Transverse colon (tissue), 4 donors: ENCODE results near the gene EFCAB8. TPM values are rescaled to one million over a fixed set of nuclear protein-coding genes. Genes with fewer than 3 reads are reported as not detected.

ENCODE experiments used
- DNase-seq: peaks from one replicate; pipeline ENCODE4 v3.0.0-alpha.2; 2019
- H3K27ac ChIP-seq, 4 donors: fragments of 200-600 bp; sonication (generic); 2 replicates each; pipeline ENCODE4 v1.5.1; 2016 to 2018; ENCODE audit warnings: inconsistent platforms in 4 of 4
- H3K27me3 ChIP-seq: fragments of 200-600 bp; sonication (generic); 2 replicates; pipeline ENCODE4 v1.5.1; 2017; ENCODE audit warnings: inconsistent platforms
- H3K36me3 ChIP-seq, 4 donors: fragments of 200-600 bp; sonication (generic); 2 replicates each; pipeline ENCODE4 v1.5.1; 2017 to 2019; ENCODE audit warnings: inconsistent platforms in 4 of 4
- H3K4me1 ChIP-seq, 4 donors: fragments of 200-600 bp; sonication (generic); 2 replicates each; pipeline ENCODE4 v1.5.1; 2017 to 2020; ENCODE audit warnings: inconsistent platforms in 4 of 4
- H3K4me3 ChIP-seq, 4 donors: fragments of 200-600 bp; sonication (generic); 1 replicate in 1 of 4; 2 replicates in 3 of 4; pipeline versions ENCODE4 v1.5.1 to v1.6.1; 2017 to 2019; ENCODE audit warnings: inconsistent platforms in 4 of 4
- H3K9me3 ChIP-seq, 2 donors: fragments of 200-600 bp; sonication (generic); 2 replicates each; pipeline ENCODE4 v1.5.1; 2017 to 2019; ENCODE audit warnings: inconsistent platforms in 2 of 2
- EP300 ChIP-seq: sonication (generic); formaldehyde crosslinking; IDR thresholded peaks from one replicate; pipeline ENCODE4 v1.6.1; 2017; ENCODE audit warnings: antibody characterized with exemption, low read depth
- POLR2A ChIP-seq: fragments of 450-650 bp; IDR thresholded peaks from one replicate; pipeline ENCODE4 v1.6.1; 2016; ENCODE audit warnings: antibody characterized with exemption, mild to moderate bottlenecking, moderate library complexity
- POLR2AphosphoS5 ChIP-seq, 3 donors: sonication (generic); formaldehyde crosslinking; IDR thresholded peaks; one replicate each; pipeline ENCODE4 v1.6.1; 2016; ENCODE audit warnings: antibody characterized with exemption in 3 of 3
- WGBS, 2 donors: methylation state at CpG; one replicate each; pipeline ENCODE4 v1.1.5; 2018; ENCODE audit warnings: low coverage in 1 of 2; 5-methylcytosine and 5-hydroxymethylcytosine counted together
- in situ Hi-C, 4 donors: fragments of 200-750 bp; cut with MboI; loops; one replicate each; pipeline versions ENCODE4 v1.15.0 to v1.15.1; 2017; ENCODE audit warnings: low sequenced_read_pairs in 3 of 4, low pct_ligation_motif_present in 1 of 4, low pct_unique_long_range_greater_than_20kb in 1 of 4
- intact Hi-C: fragments of 100-400 bp; cut with DNase I; formaldehyde crosslinking; loops from one replicate; pipeline ENCODE4 v1.15.1; 2023; ENCODE audit warnings: low total_unique reads
- total RNA-seq, 4 donors: library from RNA; depleted of rRNA; stranded (reverse); fragments of >200 nt; gene quantifications; one replicate each; pipeline ENCODE4 v1.1.0, GENCODE V29; 2016
- TF ChIP-seq, protein P1 (sequence below), 5 experiments: fragments of 200-600 bp in 3 of 5; fragments of 450-650 bp in 2 of 5; sonication (generic) in 3 of 5; IDR thresholded peaks; 1 replicate in 2 of 5; 2 replicates in 3 of 5; pipeline ENCODE4 v1.5.1; 2016 to 2017; ENCODE audit warnings: antibody characterized with exemption in 5 of 5, inconsistent platforms in 3 of 5, mild to moderate bottlenecking in 2 of 5, moderate library complexity in 1 of 5

The EFCAB8 gene
- total RNA-seq, 4 donors from 2014 or later = 0.14 TPM; not detected in 3

DNA sequence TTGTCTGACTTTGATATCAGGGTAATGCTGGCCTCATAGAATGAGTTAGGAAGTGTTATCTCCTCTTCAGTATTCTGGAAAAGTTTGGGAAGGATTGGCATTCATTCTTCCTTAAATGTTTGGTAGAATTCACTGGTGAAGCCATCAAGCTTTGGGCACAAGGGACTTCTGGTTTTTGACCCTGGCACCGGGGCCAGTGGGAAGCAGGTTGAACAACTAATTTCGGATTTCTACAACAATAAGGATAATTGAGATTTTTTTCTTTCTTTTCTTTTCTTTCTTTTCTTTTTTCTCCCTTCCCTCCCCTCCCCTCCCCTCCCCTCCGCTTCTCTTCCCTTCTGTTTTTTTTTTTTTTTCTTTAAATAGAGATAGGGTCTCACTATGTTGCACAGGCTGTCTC, 70.4 kb downstream of the EFCAB8 start:
- H3K27ac ChIP-seq = no peak overlapping the region
- no peak overlapping the region for H3K4me3 ChIP-seq
- intact Hi-C loops (no loop called here), in situ Hi-C loops (no loop called here)
- TF ChIP-seq POLR2A = no peak
- no peaks in the 10 kb centered on the region for H3K4me1 ChIP-seq
- no peak for DNase-seq
- 75 to 86% methylated on average over 3 of the region's 3 CpGs for WGBS, 2 donors
- H3K27me3 ChIP-seq = no peaks in the 10 kb centered on the region
- H3K36me3 ChIP-seq = no peaks in the 10 kb centered on the region
- H3K9me3 ChIP-seq = no peaks in the 10 kb centered on the region

DNA sequence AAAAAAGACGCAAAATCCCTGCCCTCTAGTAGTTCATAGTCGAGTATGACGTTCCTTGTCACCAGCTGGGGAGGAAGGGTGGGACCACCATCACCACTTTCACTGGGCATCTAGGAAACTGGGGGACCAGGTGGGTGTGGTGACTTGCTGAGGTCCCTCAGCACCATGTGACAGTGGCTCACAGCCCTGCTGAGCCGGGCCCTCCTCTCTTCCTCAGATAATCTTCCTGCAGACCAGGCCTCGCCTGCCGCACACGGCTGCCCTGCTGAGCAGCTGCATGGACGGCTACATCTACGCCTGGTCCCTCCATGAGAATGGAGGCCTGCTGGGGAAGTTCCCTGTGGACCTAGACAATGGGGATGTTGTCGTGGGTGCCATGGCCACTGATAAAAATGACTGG, 71.5 kb downstream of the EFCAB8 start:
- Histone ChIP-seq H3K36me3 (no peaks in the 10 kb centered on the region), H3K4me1 (no peaks in the 10 kb centered on the region), H3K4me3 (no peak overlapping the region), H3K27ac (no peak overlapping the region), H3K9me3 (no peaks in the 10 kb centered on the region), H3K27me3 (no peaks in the 10 kb centered on the region)
- 53 to 81% methylated on average over 3 to 10 of the region's 10 CpGs for WGBS, 2 donors
- in situ Hi-C loops = no loop called here
- intact Hi-C loops = no loop called here
- no peak for DNase-seq
- TF ChIP-seq POLR2AphosphoS5 (IDR thresholded peaks at IDR 0.05) (no peak), EP300 (no peak), POLR2A (no peak)
- TF ChIP-seq, protein P1, sequence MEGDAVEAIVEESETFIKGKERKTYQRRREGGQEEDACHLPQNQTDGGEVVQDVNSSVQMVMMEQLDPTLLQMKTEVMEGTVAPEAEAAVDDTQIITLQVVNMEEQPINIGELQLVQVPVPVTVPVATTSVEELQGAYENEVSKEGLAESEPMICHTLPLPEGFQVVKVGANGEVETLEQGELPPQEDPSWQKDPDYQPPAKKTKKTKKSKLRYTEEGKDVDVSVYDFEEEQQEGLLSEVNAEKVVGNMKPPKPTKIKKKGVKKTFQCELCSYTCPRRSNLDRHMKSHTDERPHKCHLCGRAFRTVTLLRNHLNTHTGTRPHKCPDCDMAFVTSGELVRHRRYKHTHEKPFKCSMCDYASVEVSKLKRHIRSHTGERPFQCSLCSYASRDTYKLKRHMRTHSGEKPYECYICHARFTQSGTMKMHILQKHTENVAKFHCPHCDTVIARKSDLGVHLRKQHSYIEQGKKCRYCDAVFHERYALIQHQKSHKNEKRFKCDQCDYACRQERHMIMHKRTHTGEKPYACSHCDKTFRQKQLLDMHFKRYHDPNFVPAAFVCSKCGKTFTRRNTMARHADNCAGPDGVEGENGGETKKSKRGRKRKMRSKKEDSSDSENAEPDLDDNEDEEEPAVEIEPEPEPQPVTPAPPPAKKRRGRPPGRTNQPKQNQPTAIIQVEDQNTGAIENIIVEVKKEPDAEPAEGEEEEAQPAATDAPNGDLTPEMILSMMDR (IDR thresholded peaks at IDR 0.05) = no peak

DNA sequence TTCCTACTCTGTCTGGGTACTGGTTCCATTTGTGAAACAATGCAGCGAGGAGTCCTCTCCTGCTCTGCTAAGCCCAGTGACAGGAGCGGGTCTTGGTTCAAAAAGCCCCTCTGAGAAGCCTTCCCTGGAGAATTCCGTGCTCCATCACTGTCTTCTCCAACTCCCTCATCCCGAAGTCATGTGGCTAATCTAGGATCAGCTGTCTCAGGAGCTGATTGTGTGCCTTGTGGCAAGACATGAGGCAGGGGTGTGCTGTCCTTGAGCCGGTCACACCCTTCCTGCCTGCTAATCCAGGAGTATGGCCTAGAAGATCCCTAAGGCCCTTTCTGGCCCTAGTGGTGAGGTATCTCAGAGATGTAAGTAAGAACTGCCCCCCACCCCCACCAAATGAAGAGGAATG, 72.0 kb downstream of the EFCAB8 start:
- H3K4me3 ChIP-seq = no peak overlapping the region
- H3K36me3 ChIP-seq = no peaks in the 10 kb centered on the region
- in situ Hi-C loops = no loop called here
- H3K27me3 ChIP-seq = no peaks in the 10 kb centered on the region
- no peaks in the 10 kb centered on the region for H3K4me1 ChIP-seq
- H3K27ac ChIP-seq = no peak overlapping the region
- DNase-seq = no peak
- no peak for TF ChIP-seq POLR2A
- TF ChIP-seq, protein P1 (IDR thresholded peaks at IDR 0.05) = no peak
- no peak for TF ChIP-seq POLR2AphosphoS5 (IDR thresholded peaks at IDR 0.05)
- TF ChIP-seq EP300 = no peak
- WGBS, 2 donors = 78% methylated on average over 5 of the region's 5 CpGs; no CpG with 5 or more reads in 1 of the 2 donors
- intact Hi-C loops = no loop called here
- H3K9me3 ChIP-seq = no peaks in the 10 kb centered on the region

DNA sequence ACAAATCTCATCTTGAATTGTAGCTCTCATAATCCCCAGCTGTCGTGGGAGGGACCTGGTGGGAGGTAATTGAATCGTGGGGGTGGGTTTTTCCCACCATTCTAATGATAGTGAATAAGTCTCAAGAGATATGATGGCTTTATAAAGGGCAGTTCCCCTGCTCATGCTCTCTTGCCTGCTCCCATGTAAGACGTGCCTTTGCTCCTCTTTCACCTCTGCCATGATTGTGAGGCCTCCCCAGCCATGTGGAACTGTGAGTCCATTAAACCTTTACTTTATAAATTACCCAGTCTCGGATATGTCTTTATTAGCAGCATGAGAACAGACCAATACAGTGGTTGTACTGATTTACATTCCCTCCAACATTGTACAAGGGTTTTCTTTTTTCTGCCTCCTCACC, 75.9 kb downstream of the EFCAB8 start:
- WGBS, 2 donors = 48 to 55% methylated on average over 4 of the region's 4 CpGs
- Histone ChIP-seq H3K9me3 (no peaks in the 10 kb centered on the region), H3K27me3 (no peaks in the 10 kb centered on the region), H3K4me1 (no peaks in the 10 kb centered on the region), H3K36me3 (no peaks in the 10 kb centered on the region), H3K4me3 (no peak overlapping the region), H3K27ac (no peak overlapping the region)
- in situ Hi-C loops (no loop called here), intact Hi-C loops (no loop called here)
- TF ChIP-seq POLR2AphosphoS5 (IDR thresholded peaks at IDR 0.05) = no peak
- no peak for TF ChIP-seq EP300
- TF ChIP-seq POLR2A = no peak
- TF ChIP-seq, protein P1 (IDR thresholded peaks at IDR 0.05) = no peak
- DNase-seq = no peak

DNA sequence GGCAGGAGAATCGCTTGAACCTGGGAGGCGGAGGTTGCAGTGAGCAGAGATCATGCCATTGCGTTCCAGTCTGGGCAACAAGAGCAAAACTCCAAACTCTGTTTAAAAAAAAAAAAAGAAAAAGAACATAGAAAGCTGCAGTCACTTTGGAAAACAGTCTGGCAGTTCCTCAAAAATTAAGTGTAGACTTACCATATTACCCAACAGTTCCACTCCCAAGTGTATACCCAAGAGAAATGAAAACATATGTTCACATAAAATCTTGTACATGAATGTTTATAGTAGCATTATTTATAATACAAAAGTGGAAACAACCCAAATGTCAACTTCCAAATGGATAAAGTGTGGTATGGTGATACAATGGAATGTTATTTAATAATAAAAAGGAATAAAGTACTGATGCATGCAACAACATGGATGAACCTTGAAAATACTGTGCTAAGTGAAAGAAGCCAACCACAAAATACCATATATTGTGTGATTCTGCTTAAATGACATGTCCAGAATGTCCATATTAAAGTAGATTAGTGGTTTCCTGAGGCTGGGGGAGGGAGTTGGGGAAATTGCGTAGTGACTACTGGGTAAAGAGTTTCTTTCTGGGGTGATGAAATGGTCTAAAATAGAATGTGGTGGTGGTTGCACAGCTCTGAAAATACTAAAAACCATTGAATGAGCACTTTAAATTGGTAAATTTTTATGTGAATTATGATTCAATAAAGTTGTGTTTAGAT, 82.6 kb downstream of the EFCAB8 start:
- TF ChIP-seq, protein P1 (IDR thresholded peaks at IDR 0.05) = no peak
- TF ChIP-seq POLR2AphosphoS5 (IDR thresholded peaks at IDR 0.05) (no peak), POLR2A (no peak), EP300 (no peak)
- Histone ChIP-seq H3K27me3 (peaks cover 5% of the 10 kb centered on the region), H3K27ac (no peak overlapping the region), H3K9me3 (no peaks in the 10 kb centered on the region), H3K36me3 (no peaks in the 10 kb centered on the region), H3K4me3 (no peak overlapping the region), H3K4me1 (no peaks in the 10 kb centered on the region)
- intact Hi-C loops (no loop called here), in situ Hi-C loops (no loop called here)
- 69 to 84% methylated on average over 2 to 4 of the region's 4 CpGs for WGBS, 2 donors
- DNase-seq = no peak
